RWPE2 (cell line): ENCODE data around the gene FRRS1.

Experiments used
- ATAC-seq: fragments of 200-7000 bp; cut with Tn5 transposase; 3 replicates; pipeline ENCODE4 v1.9.1; 2021; ENCODE audit warnings: low read depth
- DNase-seq: peaks from one replicate; pipeline ENCODE4 v3.0.0-alpha.2; 2020; ENCODE audit warnings: low spot score
- H3K27ac ChIP-seq: fragments of 450-650 bp; 2 replicates; pipeline ENCODE4 v1.5.1; 2017; ENCODE audit warnings: mild to moderate bottlenecking; ENCODE audit not compliant: poor library complexity, severe bottlenecking
- H3K27me3 ChIP-seq: fragments of 250-450 bp; sonication (Bioruptor Pico); 2 replicates; pipeline ENCODE4 v1.5.1; 2021; ENCODE audit warnings: mild to moderate bottlenecking, moderate library complexity; ENCODE audit not compliant: insufficient read depth, poor library complexity, severe bottlenecking
- H3K36me3 ChIP-seq: fragments of 250-450 bp; sonication (Bioruptor Pico); 2 replicates; pipeline ENCODE4 v1.5.1; 2020; ENCODE audit warnings: low read depth, mild to moderate bottlenecking, moderate library complexity
- H3K4me1 ChIP-seq: fragments of 250-450 bp; sonication (Bioruptor Pico); 2 replicates; pipeline ENCODE4 v1.5.1; 2021; ENCODE audit warnings: mild to moderate bottlenecking, moderate library complexity; ENCODE audit not compliant: insufficient read depth, poor library complexity, severe bottlenecking
- H3K4me3 ChIP-seq: fragments of 250-450 bp; sonication (Bioruptor Pico); 2 replicates; pipeline ENCODE4 v1.5.1; 2021; ENCODE audit warnings: mild to moderate bottlenecking, moderate library complexity; ENCODE audit not compliant: severe bottlenecking
- H3K9me3 ChIP-seq: fragments of 250-450 bp; sonication (Bioruptor Pico); 2 replicates; pipeline ENCODE4 v1.5.1; 2021; ENCODE audit warnings: mild to moderate bottlenecking, moderate library complexity; ENCODE audit not compliant: severe bottlenecking
- CTCF ChIP-seq: fragments of 450-650 bp; IDR thresholded peaks from one replicate; pipeline ENCODE4 v1.5.1; 2017; ENCODE audit warnings: mild to moderate bottlenecking, moderate library complexity; ENCODE audit not compliant: poor library complexity, severe bottlenecking

FRRS1 gene

DNA sequence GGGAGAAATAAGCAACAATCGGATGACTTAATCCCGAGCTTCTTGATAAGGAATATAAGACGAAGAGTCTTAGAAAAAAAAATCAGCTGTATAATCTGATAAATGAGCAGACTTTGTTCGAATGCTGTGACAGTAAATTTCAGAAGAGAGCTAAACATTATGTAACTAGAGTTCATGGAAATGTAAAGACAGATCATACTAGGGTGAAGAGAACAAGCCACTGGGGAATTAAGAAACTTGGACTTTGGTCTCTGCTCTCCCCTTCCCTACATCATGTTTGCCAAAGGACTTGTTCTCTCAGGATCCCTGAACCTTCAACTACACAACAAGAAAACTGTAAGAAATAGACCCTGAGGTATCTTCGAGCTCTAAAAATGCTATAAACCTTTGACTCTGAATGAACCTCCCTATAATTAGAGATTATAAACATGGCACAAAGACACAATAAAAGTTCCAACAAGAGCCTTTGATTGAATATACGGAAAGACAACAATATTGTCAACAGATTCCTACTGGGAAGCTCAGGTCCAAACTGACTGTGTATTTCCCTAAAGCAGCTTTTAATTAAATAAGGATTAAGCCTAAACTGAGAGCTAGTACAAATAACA, 27.5 kb downstream of the FRRS1 start:
- H3K9me3 ChIP-seq = no peaks in the 10 kb centered on the region
- H3K27me3 ChIP-seq = no peaks in the 10 kb centered on the region
- ATAC-seq (no peak), DNase-seq (no peak)
- no peaks in the 10 kb centered on the region for H3K4me1 ChIP-seq
- no peak overlapping the region for H3K4me3 ChIP-seq
- no peak for TF ChIP-seq CTCF
- no peak overlapping the region for H3K27ac ChIP-seq
- H3K36me3 ChIP-seq = peaks cover 4% of the 10 kb centered on the region; the same call in 1 of the 2 replicates

DNA sequence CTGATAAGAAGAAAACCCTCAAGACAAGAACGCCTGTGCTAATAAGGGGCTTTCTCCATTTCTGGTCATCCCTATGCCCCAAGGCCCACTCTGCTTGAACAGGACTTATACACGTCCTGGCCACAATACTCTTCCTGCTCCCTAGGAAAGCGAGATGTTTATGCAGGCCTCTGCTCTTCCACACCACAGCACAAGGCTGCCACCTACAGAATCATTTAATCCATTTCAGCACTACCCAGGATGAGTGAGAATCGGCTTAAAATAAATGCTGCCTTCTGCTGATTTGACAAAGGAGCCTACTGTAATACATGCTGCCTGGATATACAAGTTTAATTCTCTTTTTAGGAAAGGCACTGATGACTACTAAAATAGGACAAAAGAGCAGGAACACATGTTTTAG, 29.4 kb downstream of the FRRS1 start:
- Histone ChIP-seq H3K27ac (no peak overlapping the region), H3K4me3 (no peak overlapping the region), H3K36me3 (peaks cover 4% of the 10 kb centered on the region; the same call in 1 of the 2 replicates), H3K9me3 (no peaks in the 10 kb centered on the region), H3K4me1 (no peaks in the 10 kb centered on the region), H3K27me3 (no peaks in the 10 kb centered on the region)
- ATAC-seq = peak; percentile 71; the same call in 1 of the 3 replicates
- no peak for DNase-seq
- peak; percentile 40 for TF ChIP-seq CTCF

DNA sequence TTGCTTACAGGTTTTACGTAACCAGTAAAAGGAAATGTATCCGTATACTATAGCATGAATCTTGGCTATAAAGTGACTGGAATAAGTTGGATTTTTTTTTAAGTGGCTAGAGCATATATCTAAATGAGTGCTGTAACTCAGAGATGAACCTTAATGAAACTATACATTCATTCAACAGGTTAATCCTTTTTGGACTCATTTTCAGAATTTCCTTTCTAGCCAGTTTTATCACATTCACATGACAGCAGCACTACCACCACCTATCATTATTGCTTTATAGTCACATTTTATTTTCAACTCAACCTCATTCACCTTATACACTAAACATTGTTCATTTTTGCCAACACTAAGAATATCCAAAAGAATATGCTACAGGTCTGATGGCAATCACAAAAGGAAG, 30.6 kb downstream of the FRRS1 start:
- H3K4me1 ChIP-seq = no peaks in the 10 kb centered on the region
- H3K36me3 ChIP-seq = peaks cover 4% of the 10 kb centered on the region; the same call in 1 of the 2 replicates
- DNase-seq (no peak), ATAC-seq (no peak)
- TF ChIP-seq CTCF = no peak
- H3K27me3 ChIP-seq = no peaks in the 10 kb centered on the region
- H3K27ac ChIP-seq = no peak overlapping the region
- no peaks in the 10 kb centered on the region for H3K9me3 ChIP-seq
- H3K4me3 ChIP-seq = no peak overlapping the region

DNA sequence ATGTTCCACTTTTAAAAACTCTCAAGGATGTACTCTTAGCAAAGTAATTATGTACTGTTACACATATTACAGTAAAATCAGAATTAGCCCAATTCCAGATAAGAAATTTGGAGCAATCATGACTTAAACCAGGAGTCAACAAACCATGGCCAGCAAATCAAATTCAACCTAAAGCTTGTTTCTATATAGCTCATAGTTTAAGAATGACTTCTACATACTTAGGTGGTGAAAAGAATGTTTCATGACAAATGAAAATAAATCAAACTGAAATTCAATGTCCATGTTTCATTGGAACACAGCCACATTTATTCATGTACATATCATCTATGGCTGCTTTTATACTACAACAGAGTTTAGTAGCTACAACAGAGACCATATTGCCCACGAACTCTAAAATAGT, 35.1 kb downstream of the FRRS1 start:
- Histone ChIP-seq H3K4me3 (no peak overlapping the region), H3K27me3 (no peaks in the 10 kb centered on the region), H3K36me3 (no peaks in the 10 kb centered on the region; the same call in 1 of the 2 replicates), H3K9me3 (no peaks in the 10 kb centered on the region), H3K27ac (no peak overlapping the region), H3K4me1 (no peaks in the 10 kb centered on the region)
- DNase-seq (no peak), ATAC-seq (peak; percentile 56; the same call in 2 of the 3 replicates)
- no peak for TF ChIP-seq CTCF

- DNase-seq (no peak), ATAC-seq (peak; percentile 36; the same call in 1 of the 3 replicates)
- Histone ChIP-seq H3K4me3 (no peak overlapping the region), H3K36me3 (no peaks in the 10 kb centered on the region), H3K27me3 (no peaks in the 10 kb centered on the region), H3K27ac (no peak overlapping the region), H3K9me3 (no peaks in the 10 kb centered on the region), H3K4me1 (no peaks in the 10 kb centered on the region)
- peak; percentile 22 for TF ChIP-seq CTCF
Observed at GRCh38 chr1:99728494-99729235, 37.8 kb downstream of the FRRS1 start.
